Esophagus squamous epithelium (tissue), 4 donors: ENCODE results near the gene THOC1.

Experiments
- CTCF ChIP-seq, 6 experiments: fragments of 450-650 bp in 4 of 6; fragments of 200-600 bp in 2 of 6; sonication (generic) in 2 of 6; IDR thresholded peaks; one replicate each; pipeline ENCODE4 v1.5.1; 2016 to 2019; ENCODE audit warnings: antibody characterized with exemption in 6 of 6, mild to moderate bottlenecking in 4 of 6, moderate library complexity in 4 of 6
- POLR2A ChIP-seq, 4 donors: fragments of 450-650 bp; IDR thresholded peaks; one replicate each; pipeline ENCODE4 v1.6.1; 2017; ENCODE audit warnings: antibody characterized with exemption in 4 of 4, mild to moderate bottlenecking in 4 of 4, moderate library complexity in 3 of 4

DNA sequence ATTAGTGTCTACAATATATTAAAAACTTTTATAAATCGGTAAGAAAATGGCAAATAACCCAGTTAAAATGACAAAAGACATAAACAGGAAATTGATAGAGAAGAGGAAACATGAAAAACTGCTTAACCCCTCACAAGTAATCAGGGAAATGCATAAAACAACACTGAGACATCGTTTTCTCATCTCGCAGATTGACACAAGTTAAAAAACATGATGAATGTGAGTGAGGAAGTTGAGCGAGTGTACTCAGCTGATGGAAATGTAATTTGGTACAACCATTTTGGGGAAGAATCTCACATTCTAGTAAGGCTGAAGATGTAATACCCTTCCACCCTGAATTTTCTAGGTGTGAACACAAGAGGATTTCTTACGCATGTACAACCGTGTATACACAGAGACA lies 18.0 kb upstream of the THOC1 start:
- TF ChIP-seq POLR2A (IDR thresholded peaks at IDR 0.05) (no peak), CTCF (IDR thresholded peaks at IDR 0.05) (no peak)
